GM21717 (cell line): Measurements from ENCODE around the gene NAGA.

Source experiments
- ATAC-seq: cut with Tn5 transposase; IDR thresholded peaks from one replicate; pipeline ENCODE4 v1.9.1; 2021; ENCODE audit warnings: mild to moderate bottlenecking, moderate library complexity; ENCODE audit not compliant: unreplicated experiment

Gene NAGA

DNA sequence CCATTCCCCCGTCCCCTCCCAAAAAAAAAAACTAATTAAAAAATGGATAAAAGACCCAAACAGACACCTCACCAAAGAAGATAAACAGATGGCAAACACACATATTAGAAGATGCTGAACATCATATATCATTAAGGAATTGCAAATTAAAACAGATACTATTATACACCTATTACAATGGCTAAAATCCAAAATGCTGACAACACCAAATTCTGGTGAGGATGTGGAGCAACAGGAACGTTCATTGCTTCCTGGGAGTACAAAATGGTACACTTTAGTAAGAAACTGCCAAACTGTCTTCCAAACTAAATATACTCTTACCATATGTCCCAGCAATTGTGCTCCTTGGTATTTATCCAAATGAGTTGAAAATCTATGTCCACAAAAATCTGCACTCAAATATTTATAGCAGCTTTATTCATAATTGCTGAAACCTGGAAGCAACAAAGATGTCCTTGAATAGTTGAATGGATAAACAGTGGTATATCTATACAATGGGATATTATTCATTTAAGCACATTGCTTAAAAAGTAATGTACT is 19.9 kb downstream of the NAGA start:
- no peak for ATAC-seq

DNA sequence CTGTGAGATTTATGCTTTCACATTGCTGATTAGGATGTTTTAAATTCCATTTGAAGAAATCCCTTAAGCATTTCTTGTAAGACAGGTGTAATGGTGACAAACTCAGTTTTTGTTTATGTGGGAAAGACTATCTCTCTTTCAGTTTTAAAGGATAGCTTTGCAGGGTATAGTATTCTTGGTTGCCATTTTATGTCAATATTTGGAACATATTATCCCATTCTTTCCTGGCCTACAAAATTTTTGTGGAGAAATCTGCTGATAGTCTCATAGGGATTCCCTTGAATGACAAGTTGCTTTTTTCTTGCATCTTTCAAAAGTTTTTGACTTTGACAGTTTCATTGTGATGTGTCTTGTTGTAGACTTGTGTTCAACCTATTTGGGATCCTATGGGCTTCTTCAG is 28.8 kb downstream of the NAGA start:
- ATAC-seq = no peak

DNA sequence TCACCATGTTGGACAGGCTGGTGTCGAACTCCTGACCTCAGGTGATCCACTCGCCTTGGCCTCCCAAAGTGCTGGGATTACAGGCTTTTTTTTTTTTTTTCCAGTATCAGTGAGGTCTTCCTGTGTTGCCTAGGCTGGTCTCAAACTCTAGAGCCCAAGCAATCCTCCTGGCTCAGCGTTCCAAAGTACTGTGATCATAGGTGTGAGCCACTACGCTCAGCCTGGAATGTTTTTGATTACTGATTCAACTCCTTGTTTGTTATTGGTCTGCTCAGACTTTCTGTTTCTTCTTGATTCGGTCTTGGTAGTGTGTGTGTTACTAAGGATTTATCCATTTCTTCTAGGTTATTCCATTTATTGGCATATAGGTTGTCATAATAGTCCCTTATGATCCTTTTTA is 31.3 kb downstream of the NAGA start:
- no peak for ATAC-seq

DNA sequence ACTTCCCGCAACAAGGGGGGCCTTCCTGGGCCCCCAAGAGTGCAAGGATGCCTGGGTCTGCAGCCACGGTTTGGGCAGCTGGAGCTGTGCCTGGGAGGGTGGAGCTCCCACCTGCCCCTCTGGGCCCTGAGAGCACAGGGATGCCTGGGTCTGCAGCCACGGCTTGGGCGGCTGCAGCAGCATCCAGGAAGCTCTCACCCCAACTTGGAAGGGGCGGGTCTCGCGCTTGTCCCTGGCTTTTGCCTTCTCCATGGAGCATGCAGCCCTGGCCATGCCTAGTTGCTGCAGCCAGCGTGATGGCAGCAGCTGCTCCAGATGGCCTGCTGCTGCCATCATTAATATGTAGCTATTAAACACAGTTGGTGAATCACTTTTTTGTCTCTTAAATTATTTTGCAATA is 35.4 kb downstream of the NAGA start:
- ATAC-seq = no peak

DNA sequence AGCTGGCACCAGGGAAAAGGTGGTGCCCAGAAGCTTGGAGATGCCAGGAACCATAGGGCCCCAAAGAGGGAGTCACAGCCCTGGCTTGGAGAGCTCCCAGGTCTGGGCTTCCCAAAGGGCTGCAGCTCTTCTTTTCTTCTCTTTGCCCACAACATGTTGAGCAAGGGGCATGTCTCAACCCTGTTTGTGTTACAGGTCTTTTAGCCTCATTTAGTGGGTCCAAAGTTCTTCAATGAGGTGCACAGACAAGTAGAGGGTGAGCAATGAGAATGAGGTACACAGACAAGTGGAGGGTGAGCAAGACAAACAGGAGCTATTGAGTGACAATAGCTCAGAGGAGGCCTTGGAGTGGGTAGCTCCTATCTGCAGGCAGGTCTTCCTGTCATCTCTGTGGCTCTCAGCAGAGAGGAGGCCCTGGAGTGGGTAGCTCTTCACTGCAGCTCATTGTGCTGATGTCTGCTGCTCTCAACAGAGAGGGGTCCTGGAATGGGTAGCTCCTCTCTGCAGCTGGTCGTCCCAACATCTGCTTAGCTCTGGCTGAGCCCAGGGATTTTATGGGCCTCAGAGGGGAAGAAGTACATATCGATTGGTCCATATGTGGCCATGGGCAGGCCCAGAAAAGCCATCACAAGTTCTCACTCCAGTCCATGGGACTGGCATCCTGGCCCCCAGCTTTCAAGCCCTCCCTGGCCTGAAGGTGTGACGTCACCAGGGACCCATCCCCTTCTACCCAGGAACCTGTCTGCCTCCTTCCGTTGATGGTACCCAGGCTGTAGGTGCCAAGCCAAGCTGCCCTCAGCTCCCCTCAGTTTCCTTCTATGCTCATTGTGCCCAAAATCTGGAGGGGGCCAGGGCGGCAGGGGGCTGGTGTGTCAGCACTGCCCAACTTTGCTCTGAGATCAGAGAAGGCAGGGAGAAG is 37.1 kb downstream of the NAGA start:
- no peak for ATAC-seq

DNA sequence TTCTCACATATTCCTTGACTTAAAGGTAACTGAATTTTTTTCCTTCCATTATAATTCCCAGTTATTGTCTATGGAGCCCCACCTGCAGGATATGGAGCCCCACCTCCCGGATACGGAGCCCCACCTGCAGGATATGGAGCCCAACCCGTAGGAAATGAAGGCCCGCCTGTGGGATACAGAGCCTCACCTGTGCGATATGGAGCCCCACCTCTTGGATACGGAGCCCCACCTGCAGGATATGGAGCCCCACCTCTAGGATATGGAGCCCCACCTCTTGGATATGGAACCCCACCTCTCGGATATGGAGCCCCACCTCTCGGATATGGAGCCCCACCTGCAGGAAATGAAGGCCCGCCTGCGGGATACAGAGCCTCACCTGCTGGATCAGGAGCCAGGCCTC is 43.9 kb downstream of the NAGA start:
- ATAC-seq = no peak

DNA sequence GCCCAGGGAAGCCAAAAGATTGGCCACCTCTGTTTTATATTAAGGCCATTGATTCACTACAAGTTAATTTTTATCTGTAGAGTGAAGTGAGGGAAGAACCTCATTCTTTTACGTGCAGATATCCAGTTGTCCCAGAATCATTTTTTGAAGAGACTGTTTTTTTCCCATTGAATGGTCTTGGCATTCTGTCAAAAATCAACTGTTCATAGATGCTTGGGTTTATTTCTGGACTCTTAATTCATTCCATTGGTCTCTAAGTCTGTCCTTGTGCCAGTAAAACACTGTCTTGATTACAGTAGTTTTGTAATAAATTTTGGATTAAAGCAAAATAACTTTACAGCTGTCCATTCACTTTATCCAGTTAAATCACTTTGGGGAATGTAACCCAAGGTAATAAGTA is 45.2 kb downstream of the NAGA start:
- ATAC-seq = no peak

DNA sequence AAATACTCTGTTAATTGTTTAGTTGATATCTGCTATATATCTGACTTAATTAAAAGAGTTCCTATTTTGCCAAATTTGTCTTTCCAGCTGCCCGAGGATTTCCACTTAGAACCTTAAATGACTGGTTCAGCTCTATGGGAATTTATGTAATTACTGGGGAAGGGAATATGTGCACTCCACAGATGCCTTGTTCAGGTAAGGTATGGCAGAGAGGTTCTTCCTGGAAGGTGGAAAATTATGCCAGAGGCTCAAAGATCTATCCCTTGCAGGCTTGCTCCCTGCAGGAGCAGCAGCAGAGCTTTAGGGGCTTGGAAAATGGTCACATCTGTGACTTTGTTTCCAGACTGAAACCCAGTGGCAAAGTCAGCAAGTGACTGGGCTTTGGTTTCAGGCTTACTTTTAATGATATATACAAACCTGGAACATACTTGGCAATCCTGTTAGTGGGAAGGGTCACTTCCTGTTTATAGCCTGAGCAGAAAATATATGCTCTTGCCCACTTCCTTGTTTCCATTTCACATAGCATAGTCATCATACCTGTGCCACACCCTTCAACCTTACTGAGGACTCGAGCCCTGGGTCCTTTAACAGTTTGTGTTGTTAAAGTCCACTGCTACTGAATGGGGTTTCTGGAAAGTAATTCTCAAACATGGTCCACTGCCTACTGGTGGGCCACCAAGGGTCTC is 48.3 kb downstream of the NAGA start:
- no peak for ATAC-seq

DNA sequence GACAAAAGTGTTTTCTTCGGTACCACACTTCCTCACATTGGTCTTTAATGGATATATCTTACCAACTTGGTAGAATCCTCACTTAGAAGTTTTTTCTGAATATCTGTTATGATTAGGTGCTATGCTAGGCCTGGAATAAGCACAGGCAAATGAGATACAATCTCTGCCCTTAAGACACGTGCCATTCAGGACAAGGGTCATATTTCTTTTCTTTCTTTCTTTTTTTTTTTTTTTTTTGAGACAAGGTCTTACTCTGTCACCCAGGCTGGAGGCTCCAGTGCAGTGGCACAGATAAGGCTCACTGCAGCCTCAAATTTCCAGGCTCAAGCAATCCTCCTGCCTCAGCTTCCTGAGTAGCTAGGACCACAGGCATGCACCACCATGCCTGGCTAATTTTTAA is 49.0 kb downstream of the NAGA start:
- ATAC-seq = no peak

DNA sequence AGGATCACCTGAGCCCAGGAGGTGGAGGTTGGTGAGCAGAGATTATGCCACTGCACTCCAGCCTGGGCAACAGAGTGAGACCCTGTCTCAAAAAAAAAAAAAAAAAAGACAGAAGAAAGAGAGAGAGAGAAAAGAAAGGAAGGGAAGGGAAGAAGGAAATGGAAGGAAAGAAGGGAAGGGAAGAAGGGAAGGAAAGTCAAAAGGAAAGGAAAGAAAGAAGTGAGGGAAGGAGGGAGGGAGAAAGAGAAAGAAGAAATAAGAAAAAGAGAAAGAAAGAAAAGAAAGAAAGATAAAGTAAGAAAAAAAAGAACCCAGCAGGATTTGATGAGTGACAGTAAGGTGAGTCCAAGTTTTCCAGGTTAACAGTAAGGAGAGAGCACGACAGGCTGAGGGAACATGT is 52.4 kb downstream of the NAGA start:
- ATAC-seq = no peak

DNA sequence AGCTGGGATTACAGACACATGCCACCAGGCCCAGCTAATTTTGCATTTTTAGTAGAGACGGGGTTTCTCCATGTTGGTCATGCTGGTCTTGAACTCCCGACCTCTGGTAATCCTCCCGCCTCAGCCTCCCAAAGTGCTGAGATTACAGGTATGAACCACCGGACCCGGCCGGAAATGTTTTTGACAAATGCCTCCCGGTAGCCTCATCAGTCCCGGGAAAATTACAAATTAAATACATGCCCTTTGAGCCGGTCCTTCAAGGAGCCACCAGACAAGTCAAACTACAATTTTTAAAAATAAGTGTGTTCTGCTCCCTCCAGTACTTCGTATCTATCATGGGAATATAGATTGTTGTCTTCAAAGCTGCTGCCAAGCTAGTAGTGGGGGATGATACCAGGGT is 54.5 kb downstream of the NAGA start:
- ATAC-seq = no peak

DNA sequence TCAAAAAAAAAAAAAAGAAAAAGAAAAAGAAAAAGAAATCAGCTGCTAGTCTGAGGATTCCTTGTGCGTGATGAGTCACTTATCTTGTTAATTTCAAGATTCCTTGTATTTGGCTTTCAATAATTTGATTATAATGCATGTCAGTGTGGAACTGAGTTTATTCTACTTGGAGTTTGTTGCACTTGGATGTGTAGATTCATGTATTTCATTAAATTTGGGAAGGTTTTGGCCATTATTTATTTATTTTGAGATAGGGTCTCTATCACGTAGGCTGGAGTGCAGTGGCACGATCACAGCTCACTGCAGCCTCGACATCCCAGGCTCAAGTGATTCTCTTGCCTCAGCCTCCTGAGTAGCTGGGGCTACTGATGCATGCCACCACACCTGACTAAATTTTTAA is 57.2 kb downstream of the NAGA start:
- ATAC-seq = no peak

DNA sequence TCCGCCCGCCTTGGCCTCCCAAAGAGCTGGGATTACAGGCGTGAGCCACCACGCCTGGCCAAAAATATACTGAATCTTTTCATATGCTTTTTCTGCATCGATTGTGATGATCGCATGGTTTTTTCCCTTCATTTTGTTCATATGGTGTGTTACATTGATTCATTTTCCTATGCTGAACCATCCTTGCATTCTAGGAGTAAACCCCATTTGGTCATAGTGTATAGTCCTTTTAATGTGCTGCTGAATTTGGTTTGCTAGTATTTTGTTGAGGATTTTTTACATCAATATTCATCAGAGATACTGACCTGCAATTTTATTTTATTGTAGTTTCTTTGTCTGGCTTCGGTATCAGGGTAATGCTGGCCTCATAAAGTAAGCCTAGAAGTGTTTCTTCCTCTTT is 59.8 kb downstream of the NAGA start:
- no peak for ATAC-seq
